ENCODE data around the gene PIP4K2A. TPM values are rescaled to one million over a fixed set of nuclear protein-coding genes. Genes with fewer than 3 reads are reported as not detected.
A peak's percentile ranks its signal among the peaks of the same experiment; 100 is the strongest.
"Not testable (repeated sequence)": the region's sequence is repeated elsewhere in the genome, so short reads cannot be mapped to it uniquely, and the experiment has no call there.

Gene PIP4K2A
- total RNA-seq: 100 to 1,000 TPM; 167 to 205 TPM
- total RNA-seq: 271 to 302 reads per million in 2 donors

DNA sequence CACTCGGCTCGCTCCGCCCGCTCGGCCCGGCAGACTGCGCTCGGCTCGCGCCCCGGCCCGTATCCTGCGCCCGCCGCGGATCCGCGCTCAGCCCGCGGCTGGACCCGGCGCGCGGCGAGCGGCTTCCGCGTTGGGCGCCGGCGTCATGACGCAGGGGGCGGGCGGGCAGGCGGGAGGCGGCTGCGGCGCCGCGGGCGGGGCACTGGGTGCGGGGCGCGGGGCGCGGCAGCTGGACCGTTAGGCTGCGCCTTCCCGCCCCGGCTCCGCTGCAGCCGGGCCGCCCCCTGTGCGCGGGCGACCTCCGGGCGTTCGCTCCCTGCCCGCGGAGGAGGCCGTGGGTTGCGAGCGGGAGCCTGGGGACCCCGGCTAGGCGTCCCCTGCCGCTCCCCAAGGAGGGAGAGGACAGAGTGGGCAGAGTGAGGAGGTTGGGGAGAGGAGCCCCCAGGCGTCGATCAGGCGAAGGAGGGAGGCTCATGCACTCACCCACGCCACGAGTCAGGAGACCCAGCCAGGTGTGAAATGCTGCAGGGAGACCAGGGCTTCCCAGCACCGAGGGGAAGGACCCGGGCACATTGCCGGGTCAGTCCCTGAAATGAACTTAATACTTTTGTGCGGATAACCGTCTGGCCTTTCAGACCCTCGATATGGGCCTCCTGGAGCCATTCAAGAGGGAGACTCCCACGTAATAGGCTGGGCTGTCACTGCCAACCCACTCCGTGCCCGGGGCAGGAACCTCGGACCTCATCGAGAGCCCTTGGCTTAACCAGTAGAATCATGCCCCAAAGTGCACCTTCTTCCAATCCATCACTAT lies at the start of gene PIP4K2A:
Gene PIP4K2A, minus strand, starts transcription at position 100 of the 811 bp plus-strand sequence. CDS start 252 bp downstream, outside the sequence.
- H3K4me1 Mint-ChIP-seq: peaks cover 28% of the 10 kb centered on the region
- DNase-seq (peak; percentile 68 to 80 (median 76)), ATAC-seq (peak; percentile 86)
- H3K36me3 Mint-ChIP-seq (ENCODE audit: low read depth): no peaks in the 10 kb centered on the region
- H3K9me3 ChIP-seq (ENCODE audit: control insufficient read depth, low read length, poor library complexity, severe bottlenecking): no peaks in the 10 kb centered on the region
- peak within 1 kb of the TSS; percentile 96 for H3K4me3 Mint-ChIP-seq
- H3K27me3 Mint-ChIP-seq: no peaks in the 10 kb centered on the region
- peak within 1 kb of the TSS; percentile 72 for H3K27ac Mint-ChIP-seq

DNA sequence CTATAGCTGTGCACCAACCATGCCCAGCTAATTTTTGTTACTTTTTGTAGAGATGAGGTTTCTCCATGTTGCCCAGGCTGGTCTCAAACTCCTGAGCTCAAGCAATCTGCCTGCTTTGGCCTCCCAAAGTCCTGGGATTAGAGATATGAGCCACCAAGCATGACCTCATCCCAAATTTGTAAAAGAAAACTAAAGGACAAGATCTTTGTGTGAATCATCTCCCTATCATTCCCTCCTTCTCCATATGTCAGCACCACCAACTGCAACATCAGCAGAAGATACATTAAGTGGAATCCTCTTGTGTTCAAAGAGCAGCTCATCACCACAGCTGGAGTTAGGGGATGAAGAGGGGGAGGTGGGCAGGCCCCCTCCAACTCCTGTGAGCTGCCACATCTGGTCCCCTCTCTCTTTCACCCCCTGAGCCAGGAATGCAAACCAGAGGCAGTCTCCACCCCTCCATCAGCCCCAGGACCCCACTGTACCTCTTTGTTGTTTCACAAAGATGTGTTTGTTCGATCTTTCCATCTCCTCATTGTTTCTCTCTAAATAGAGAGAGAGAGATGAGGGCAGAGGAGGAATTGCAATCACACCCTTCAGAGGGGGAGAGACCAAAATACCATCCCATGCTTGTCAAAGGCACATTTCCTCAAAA lies 47.3 kb upstream of the PIP4K2A start:
- Mint-ChIP-seq H3K4me1 (no peaks in the 10 kb centered on the region), H3K27me3 (peaks cover 12% of the 10 kb centered on the region), H3K27ac (peak overlapping the region; percentile 12), H3K36me3 (ENCODE audit: low read depth) (no peaks in the 10 kb centered on the region), H3K4me3 (no peak overlapping the region)
- no peaks in the 10 kb centered on the region for H3K9me3 ChIP-seq (ENCODE audit: control insufficient read depth, low read length, poor library complexity, severe bottlenecking)
- no peak for DNase-seq
- ATAC-seq: no peak

DNA sequence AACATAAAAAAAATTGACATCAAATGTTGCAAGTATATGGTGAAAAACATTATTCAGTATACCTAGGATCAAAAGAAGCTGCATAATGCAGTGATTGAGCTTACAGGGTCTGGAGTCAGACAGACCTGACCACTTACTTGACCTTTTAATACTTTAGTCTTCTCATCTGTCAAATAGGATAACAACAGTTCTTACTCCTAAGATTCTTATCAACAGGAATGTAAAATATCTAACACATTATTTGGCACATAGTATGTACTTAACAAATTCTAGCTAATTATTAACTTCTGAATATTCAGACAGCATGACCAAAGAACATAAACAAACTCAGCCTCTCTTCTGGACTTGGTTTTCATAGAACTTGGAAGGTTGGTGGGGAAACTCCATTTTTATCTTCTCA lies 45.6 kb upstream of the PIP4K2A start:
- no peak overlapping the region for H3K4me3 Mint-ChIP-seq
- peaks cover 12% of the 10 kb centered on the region for H3K27me3 Mint-ChIP-seq
- no peaks in the 10 kb centered on the region for H3K36me3 Mint-ChIP-seq (ENCODE audit: low read depth)
- no peaks in the 10 kb centered on the region for H3K4me1 Mint-ChIP-seq
- no peak for DNase-seq
- no peaks in the 10 kb centered on the region for H3K9me3 ChIP-seq (ENCODE audit: control insufficient read depth, low read length, poor library complexity, severe bottlenecking)
- no peak overlapping the region for H3K27ac Mint-ChIP-seq
- no peak for ATAC-seq

DNA sequence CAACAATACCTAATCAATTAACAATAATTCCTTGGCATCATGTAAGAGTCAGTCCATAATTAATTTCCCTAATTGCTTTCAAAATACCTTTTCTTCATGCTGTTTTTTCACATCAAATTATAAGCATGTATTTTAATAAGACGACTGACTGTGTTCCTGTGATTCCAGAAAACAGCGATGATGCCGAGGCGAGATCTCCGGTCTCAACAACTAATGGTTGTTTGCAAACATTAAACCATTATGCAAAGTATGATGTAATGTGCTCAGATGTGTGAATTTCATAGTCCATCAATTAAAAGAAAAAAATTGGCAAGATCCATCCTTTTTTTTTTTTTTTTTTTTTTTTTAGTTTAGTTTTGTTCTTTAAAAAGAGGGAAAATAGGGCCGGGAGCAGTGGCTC lies 44.5 kb upstream of the PIP4K2A start:
- no peak overlapping the region for H3K4me3 Mint-ChIP-seq
- peaks cover 12% of the 10 kb centered on the region for H3K27me3 Mint-ChIP-seq
- DNase-seq: no peak
- ATAC-seq: no peak
- no peaks in the 10 kb centered on the region for H3K9me3 ChIP-seq (ENCODE audit: control insufficient read depth, low read length, poor library complexity, severe bottlenecking)
- no peaks in the 10 kb centered on the region for H3K36me3 Mint-ChIP-seq (ENCODE audit: low read depth)
- H3K4me1 Mint-ChIP-seq: peaks cover under 1% of the 10 kb centered on the region
- no peak overlapping the region for H3K27ac Mint-ChIP-seq

DNA sequence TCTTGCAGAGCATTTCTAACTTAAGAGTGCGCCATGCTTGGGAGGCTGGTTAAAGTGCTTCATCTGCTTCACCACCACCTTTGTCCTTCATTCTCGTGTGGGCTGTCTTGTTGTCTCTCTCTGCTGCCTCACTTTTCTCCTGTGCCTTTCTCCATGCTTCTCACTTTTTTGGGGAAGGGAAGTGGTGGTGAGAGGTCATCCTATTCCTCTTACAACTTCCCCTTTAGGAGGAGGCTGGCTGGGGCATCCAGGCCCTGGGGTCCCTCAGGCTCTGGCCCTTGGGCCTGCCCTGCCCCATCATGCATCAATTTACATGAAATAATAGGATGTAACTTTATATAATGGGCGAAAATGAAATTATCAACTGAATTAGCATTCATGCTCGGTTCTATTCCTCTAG lies 39.9 kb upstream of the PIP4K2A start:
- DNase-seq: no peak
- Mint-ChIP-seq H3K27ac (no peak overlapping the region), H3K4me1 (peaks cover 6% of the 10 kb centered on the region), H3K36me3 (ENCODE audit: low read depth) (no peaks in the 10 kb centered on the region), H3K27me3 (peaks cover 4% of the 10 kb centered on the region), H3K4me3 (no peak overlapping the region)
- no peaks in the 10 kb centered on the region for H3K9me3 ChIP-seq (ENCODE audit: control insufficient read depth, low read length, poor library complexity, severe bottlenecking)
- no peak for ATAC-seq

DNA sequence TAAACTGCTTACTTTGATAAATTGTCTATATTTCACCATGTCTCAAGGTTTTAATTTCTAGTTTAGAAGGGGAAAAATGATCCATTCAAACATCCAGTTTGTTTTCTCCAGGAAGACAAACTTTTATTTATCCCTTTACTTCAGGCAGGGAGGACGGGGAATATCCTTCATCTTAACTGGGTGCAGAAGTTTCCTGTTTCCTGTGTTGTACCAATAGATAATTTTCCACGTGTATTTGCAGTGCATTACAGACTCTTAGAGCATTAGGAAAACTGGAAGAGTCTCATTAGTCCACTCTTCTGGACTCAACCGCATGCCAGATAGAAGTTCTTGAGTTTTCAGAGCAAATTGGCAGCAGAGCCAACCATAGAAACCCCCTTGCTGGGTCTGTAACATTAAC lies 39.4 kb upstream of the PIP4K2A start:
- Mint-ChIP-seq H3K27ac (no peak overlapping the region), H3K4me1 (peaks cover 6% of the 10 kb centered on the region), H3K36me3 (ENCODE audit: low read depth) (no peaks in the 10 kb centered on the region), H3K4me3 (no peak overlapping the region), H3K27me3 (peaks cover 4% of the 10 kb centered on the region)
- ATAC-seq: no peak
- DNase-seq: no peak
- H3K9me3 ChIP-seq (ENCODE audit: control insufficient read depth, low read length, poor library complexity, severe bottlenecking): no peaks in the 10 kb centered on the region

DNA sequence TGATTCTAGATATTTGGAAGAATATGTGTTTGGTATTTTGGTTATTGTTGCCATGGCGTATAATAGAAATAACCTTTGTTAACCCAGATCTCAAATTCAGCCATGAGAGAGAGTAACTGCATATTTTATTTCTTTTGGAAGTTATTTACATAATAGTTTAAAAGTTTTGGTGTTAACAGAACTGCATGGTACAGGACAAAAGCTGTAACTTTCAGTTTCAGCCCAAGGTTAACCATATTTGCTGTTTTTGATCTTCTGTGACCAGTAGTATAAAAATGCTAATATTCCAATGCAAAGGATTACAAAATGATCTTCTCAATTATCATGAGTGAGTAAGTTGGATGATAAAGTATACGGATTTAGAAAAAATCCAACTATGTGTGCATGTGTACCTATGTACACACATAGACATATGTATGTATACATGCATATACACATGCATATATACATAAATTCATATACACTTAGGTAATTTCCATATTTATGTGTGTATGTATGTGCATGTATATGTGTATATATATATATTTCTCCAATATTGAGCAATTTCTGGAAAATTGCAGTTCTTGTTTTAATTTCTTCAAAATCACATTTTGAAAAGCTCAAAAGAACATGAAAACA lies 38.0 kb upstream of the PIP4K2A start:
- H3K9me3 ChIP-seq (ENCODE audit: control insufficient read depth, low read length, poor library complexity, severe bottlenecking): no peaks in the 10 kb centered on the region
- no peak for ATAC-seq
- H3K4me1 Mint-ChIP-seq: peaks cover 6% of the 10 kb centered on the region
- DNase-seq: no peak
- H3K27me3 Mint-ChIP-seq: no peaks in the 10 kb centered on the region
- no peaks in the 10 kb centered on the region for H3K36me3 Mint-ChIP-seq (ENCODE audit: low read depth)
- H3K4me3 Mint-ChIP-seq: no peak overlapping the region
- H3K27ac Mint-ChIP-seq: no peak overlapping the region

DNA sequence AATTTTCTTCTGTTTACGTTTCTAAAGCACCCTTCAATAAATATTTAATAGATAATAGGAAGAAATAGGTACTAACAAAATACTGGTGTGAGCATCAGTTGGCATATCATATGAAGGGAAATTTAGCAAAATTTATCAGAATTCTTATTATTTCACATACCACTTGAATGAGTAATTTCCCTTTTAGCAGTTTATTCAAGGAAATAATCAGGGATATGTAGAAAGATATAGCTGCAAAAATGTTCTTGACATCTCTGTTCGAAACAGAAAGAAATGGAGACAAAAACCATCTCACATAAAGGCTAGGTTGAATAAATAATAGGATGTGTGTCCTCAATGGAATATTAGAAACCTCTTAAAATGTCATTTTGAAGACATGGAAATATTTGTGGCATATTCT lies 35.8 kb upstream of the PIP4K2A start:
- peaks cover 6% of the 10 kb centered on the region for H3K4me1 Mint-ChIP-seq
- H3K4me3 Mint-ChIP-seq: no peak overlapping the region
- ATAC-seq (no peak), DNase-seq (no peak)
- no peak overlapping the region for H3K27ac Mint-ChIP-seq
- no peaks in the 10 kb centered on the region for H3K9me3 ChIP-seq (ENCODE audit: control insufficient read depth, low read length, poor library complexity, severe bottlenecking)
- no peaks in the 10 kb centered on the region for H3K27me3 Mint-ChIP-seq
- H3K36me3 Mint-ChIP-seq (ENCODE audit: low read depth): no peaks in the 10 kb centered on the region

DNA sequence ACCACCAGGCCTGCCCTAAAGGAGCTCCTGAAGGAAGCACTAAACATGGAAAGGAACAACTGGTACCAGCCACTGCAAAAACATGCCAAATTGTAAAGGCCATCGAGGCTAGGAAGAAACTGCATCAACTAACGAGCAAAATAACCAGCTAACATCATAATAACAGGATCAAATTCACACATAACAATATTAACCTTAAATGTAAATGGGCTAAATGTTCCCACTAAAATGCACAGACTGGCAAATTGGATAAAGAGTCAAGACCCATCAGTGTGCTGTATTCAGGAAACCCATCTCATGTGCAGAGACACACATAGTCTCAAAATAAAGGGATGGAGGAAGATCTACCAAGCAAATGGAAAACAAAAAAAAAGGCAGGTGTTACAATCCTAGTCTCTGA lies 30.5 kb upstream of the PIP4K2A start:
- H3K4me1 Mint-ChIP-seq; DNase-seq; ATAC-seq; H3K27ac Mint-ChIP-seq; H3K9me3 ChIP-seq (ENCODE audit: control insufficient read depth, low read length, poor library complexity, severe bottlenecking); H3K4me3 Mint-ChIP-seq; H3K36me3 Mint-ChIP-seq (ENCODE audit: low read depth); H3K27me3 Mint-ChIP-seq: not testable (repeated sequence)

DNA sequence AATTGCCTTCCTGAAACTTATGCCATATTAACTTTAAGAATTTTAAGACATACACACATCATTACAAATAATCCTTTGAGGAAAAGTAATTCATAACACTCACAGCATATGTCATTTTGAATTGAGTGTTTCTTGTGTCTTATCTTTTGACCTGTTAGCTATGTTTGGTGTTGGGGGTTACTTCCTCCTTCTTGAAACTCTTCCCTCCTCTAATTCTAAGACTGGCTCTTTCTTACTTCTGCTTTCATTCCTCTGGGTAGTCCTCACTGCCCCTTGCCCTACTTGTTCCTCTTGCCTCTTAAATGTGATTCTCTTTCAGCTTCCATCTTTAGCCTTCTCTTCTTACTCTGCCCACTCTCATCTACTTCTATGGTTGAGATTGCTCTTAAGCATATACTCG lies 28.3 kb upstream of the PIP4K2A start:
- H3K36me3 Mint-ChIP-seq (ENCODE audit: low read depth): no peaks in the 10 kb centered on the region
- no peak for DNase-seq
- peak; percentile 46 for ATAC-seq
- H3K27me3 Mint-ChIP-seq: no peaks in the 10 kb centered on the region
- H3K27ac Mint-ChIP-seq: no peak overlapping the region
- H3K9me3 ChIP-seq (ENCODE audit: control insufficient read depth, low read length, poor library complexity, severe bottlenecking): no peaks in the 10 kb centered on the region
- H3K4me3 Mint-ChIP-seq: no peak overlapping the region
- H3K4me1 Mint-ChIP-seq: no peaks in the 10 kb centered on the region

DNA sequence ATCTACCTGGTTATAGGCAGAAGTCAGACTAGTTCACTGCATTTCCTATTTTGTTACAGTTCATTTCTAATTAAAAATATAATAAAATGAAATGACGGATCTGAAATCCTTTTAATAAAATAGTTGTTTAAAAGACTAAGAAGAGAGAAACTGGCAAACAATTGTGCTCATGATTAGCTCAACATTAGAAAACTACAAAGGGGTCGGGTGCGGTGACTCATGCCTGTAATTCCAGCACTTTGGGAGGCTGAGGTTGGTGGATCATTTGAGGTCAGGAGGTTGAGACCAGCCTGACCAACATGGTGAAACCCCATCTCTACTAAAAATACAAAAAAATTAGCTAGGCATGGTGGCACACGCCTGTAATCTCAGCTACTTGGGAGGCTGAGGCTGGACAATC lies 27.3 kb upstream of the PIP4K2A start:
- H3K9me3 ChIP-seq (ENCODE audit: control insufficient read depth, low read length, poor library complexity, severe bottlenecking); H3K27me3 Mint-ChIP-seq; H3K4me1 Mint-ChIP-seq; H3K36me3 Mint-ChIP-seq (ENCODE audit: low read depth); H3K27ac Mint-ChIP-seq; DNase-seq; H3K4me3 Mint-ChIP-seq; ATAC-seq: not testable (repeated sequence)

DNA sequence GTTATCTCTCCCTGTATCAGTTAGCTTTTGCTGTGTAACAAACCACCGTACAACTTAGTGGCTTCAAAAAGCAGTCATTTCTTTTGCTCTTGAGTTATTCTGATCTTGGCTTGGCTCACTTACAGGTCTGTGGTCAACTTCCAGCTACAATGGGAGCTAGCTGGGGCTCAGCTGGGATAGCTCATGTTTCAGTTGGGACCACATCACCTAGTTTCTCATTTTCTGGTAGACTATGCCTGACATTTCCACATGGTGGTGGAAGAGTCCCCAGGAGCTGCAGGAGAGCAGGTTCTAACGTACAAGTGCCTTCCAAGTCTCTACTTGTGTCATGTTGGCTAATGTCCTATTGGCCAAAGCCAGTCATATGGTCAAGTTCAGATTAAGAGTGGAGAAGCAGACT lies 25.8 kb upstream of the PIP4K2A start:
- H3K4me1 Mint-ChIP-seq: no peaks in the 10 kb centered on the region
- no peak for ATAC-seq
- H3K27ac Mint-ChIP-seq: no peak overlapping the region
- no peaks in the 10 kb centered on the region for H3K36me3 Mint-ChIP-seq (ENCODE audit: low read depth)
- H3K27me3 Mint-ChIP-seq: no peaks in the 10 kb centered on the region
- DNase-seq: no peak
- no peaks in the 10 kb centered on the region for H3K9me3 ChIP-seq (ENCODE audit: control insufficient read depth, low read length, poor library complexity, severe bottlenecking)
- no peak overlapping the region for H3K4me3 Mint-ChIP-seq

DNA sequence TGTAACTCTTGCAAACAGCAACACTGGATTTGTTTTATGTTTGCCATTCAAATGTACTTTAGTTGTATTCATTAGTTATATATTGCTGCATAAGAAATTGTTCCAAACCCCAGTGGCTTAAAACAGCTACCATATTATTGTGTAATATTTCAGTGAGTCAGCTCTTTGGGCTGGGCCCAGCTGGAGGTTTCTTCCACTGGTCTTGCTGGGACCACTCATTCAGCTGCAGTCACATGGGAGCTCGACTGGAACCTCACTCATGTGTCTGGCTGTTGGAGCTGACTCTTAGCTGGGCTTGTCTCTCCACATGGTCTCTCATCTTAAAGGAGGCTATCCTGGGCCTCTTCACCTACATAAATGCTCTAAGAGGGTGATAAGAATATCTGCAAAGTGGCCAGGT lies 23.2 kb upstream of the PIP4K2A start:
- H3K27me3 Mint-ChIP-seq: no peaks in the 10 kb centered on the region
- ATAC-seq (no peak), DNase-seq (no peak)
- H3K9me3 ChIP-seq (ENCODE audit: control insufficient read depth, low read length, poor library complexity, severe bottlenecking): no peaks in the 10 kb centered on the region
- no peak overlapping the region for H3K27ac Mint-ChIP-seq
- H3K4me3 Mint-ChIP-seq: no peak overlapping the region
- H3K36me3 Mint-ChIP-seq (ENCODE audit: low read depth): peaks cover 2% of the 10 kb centered on the region
- no peaks in the 10 kb centered on the region for H3K4me1 Mint-ChIP-seq
